COLO829 (cell line): ENCODE data around the gene KLF15.

Source experiments
- DNase-seq: peaks from one replicate; pipeline ENCODE4 v3.0.0; 2012; ENCODE audit warnings: low spot score

KLF15 gene

DNA sequence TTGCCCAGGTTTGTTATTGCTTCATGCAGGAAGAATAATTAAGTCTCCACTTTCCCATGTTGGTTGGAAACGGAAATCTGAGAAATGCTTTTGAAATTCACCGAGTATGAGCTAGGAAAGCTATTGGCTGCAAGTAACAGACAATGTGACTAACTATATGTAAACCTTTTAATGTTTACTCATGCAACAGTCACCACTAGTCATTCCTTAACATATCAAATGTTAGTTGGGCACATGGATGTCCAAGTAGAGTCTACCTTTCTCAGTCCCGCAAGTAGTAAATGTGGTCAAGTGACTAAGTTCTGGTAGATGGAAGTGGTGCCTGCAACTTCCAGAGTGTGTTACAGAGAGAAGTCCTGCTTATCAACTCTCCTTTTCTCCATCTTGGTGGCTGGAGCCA is 52.5 kb downstream of the KLF15 start:
- no peak for DNase-seq

GRCh38 chr3:126304291-126304690 is 52.9 kb downstream of the KLF15 start:
- DNase-seq = no peak

DNA sequence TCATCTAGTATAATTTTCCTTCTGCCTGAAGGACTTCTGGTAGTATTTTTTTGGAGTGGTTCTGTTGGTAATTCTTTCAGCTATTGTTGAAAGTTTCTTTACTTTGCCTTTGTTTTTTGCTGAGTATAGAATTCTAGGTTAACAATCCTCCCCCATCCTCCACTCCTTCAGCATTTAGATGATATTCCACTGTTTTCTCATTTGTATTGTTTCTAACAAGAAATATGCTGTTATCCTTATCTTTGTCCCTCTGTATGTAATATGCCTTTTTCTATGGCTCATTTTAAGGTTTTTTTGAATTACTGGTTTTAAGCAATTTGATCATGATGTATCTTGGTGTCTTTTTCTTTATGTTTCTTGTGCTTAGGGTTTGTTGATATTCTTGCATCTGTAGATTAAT is 53.9 kb downstream of the KLF15 start:
- DNase-seq = no peak

- no peak for DNase-seq
Observed at GRCh38 chr3:126300761-126301481, 56.3 kb downstream of the KLF15 start.

DNA sequence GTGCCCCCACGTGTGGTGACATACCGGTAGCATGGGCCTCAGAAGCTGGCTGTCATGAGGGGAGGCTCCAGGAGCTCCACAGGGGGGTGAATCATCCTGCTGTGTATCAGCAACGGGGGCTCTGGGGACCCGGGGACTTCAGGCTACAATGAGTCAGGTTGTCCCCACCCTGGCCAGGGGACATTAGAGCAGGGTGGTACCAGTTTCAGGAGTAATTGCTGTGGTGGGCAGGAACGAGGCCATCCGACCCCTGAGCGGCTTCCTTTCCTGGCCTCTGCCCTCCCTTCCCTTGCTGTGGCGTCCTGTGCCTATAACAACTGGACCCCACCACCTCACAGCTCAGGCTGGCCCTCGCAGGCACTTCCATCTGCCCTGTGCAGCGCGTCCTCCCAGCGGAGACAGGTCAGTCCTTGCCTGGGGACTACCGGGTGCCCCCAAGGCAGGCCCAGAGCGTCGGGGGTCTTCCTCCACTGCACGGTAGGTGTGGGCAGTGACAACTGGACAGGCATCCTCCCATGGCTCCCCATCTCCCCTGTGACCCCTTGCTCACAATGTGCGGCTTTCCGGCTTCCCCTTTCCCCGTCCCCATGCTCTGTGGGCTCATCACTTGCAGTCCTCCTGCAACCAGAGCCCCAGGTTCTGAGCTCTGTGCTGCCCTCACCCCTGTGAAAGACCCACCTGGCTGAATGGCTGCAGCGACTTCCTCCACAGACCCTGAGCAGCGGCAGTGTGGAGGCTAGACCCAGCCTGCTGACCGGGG is 57.0 kb downstream of the KLF15 start:
- no peak for DNase-seq

GRCh38 chr3:126295407-126295939 is 61.7 kb downstream of the KLF15 start:
- no peak for DNase-seq

GRCh38 chr3:126294211-126294808 is 62.9 kb downstream of the KLF15 start:
- no peak for DNase-seq

- DNase-seq = no peak
Observed at GRCh38 chr3:126293370-126294082, 63.7 kb downstream of the KLF15 start.
